SK-N-SH (cell line): Measurements from ENCODE around the gene C17orf100. TPM values are rescaled to one million over a fixed set of nuclear protein-coding genes. Genes with fewer than 3 reads are reported as not detected.

Experiments used
- CTCF ChIA-PET: fragments of 300-600, 350-600 bp; formaldehyde crosslinking; extraction: SDS; loops from one replicate; lab custom pipeline; 2021; lab: Yijun Ruan, JAX
- POLR2A ChIA-PET: fragments of 350-600 bp; sonication (Branson Sonifier 250); formaldehyde crosslinking; extraction: SDS; loops from one replicate; lab custom pipeline; 2020; ENCODE audit warnings: antibody characterized with exemption, inconsistent platforms; lab: Yijun Ruan, JAX
- DNase-seq: peaks from one replicate; pipeline ENCODE4 v3.0.0; 2012
- H2AFZ ChIP-seq: fragments of 200-600 bp; sonication (generic); 2 replicates; pipeline ENCODE4 v1.8.1; 2016; ENCODE audit warnings: antibody characterized with exemption, mild to moderate bottlenecking, low read depth
- H3F3A ChIP-seq: fragments of 200-600 bp; sonication (generic); replicated peaks from 2 replicates; pipeline ENCODE3; 2016; ENCODE audit warnings: antibody characterized with exemption, mild to moderate bottlenecking; ENCODE audit not compliant: insufficient read depth
- H3K27ac ChIP-seq, 2 experiments: fragments of 200-500 bp in 1 of 2; fragments of 200-600 bp in 1 of 2; sonication (Bioruptor generic) in 1 of 2; sonication (generic), shearing (Covaris generic) in 1 of 2; 2 replicates each; pipeline versions ENCODE4 v1.5.1 to v1.6.1; 2014 to 2016; ENCODE audit warnings: low read depth in 2 of 2, inconsistent platforms in 1 of 2, low read length in 1 of 2, mild to moderate bottlenecking in 1 of 2, mixed read lengths in 1 of 2
- H3K27me3 ChIP-seq: fragments of 200-600 bp; sonication (generic), shearing (Covaris generic); 2 replicates; pipeline ENCODE4 v1.6.1; 2016; ENCODE audit warnings: mixed run types; ENCODE audit not compliant: insufficient read depth
- H3K36me3 ChIP-seq, 2 experiments: fragments of 200-500 bp in 1 of 2; fragments of 200-600 bp in 1 of 2; sonication (Bioruptor generic) in 1 of 2; sonication (generic) in 1 of 2; replicated peaks in 1 of 2; 2 replicates each; pipeline versions ENCODE3 to v1.5.1; 2014 to 2016; ENCODE audit warnings: low read length in 1 of 2, mild to moderate bottlenecking in 1 of 2; ENCODE audit not compliant: insufficient read depth in 2 of 2, control insufficient read depth in 1 of 2
- H3K4me1 ChIP-seq, 2 experiments: fragments of 200-500 bp in 1 of 2; fragments of 200-600 bp in 1 of 2; sonication (Bioruptor generic) in 1 of 2; sonication (generic), shearing (Covaris generic) in 1 of 2; 2 replicates each; pipeline versions ENCODE4 v1.5.1 to v1.6.1; 2014 to 2016; ENCODE audit warnings: low read depth in 1 of 2, low read length in 1 of 2, mixed run types in 1 of 2; ENCODE audit not compliant: insufficient read depth in 2 of 2, control insufficient read depth in 1 of 2
- H3K4me2 ChIP-seq: fragments of 200-600 bp; sonication (generic), shearing (Covaris generic); 2 replicates; pipeline ENCODE4 v1.6.1; 2017; ENCODE audit warnings: mixed run types
- H3K4me3 ChIP-seq, 2 experiments: fragments of 200-500 bp in 1 of 2; fragments of 200-600 bp in 1 of 2; sonication (Bioruptor generic) in 1 of 2; sonication (generic), shearing (Covaris generic) in 1 of 2; 2 replicates each; pipeline versions ENCODE4 v1.5.1 to v1.8.1; 2014 to 2016; ENCODE audit warnings: low read depth in 2 of 2, inconsistent platforms in 1 of 2, low read length in 1 of 2, mild to moderate bottlenecking in 1 of 2, mixed read lengths in 1 of 2, moderate library complexity in 1 of 2
- H3K79me2 ChIP-seq: fragments of 200-600 bp; sonication (generic); 2 replicates; pipeline ENCODE4 v1.8.1; 2017; ENCODE audit warnings: mild to moderate bottlenecking; ENCODE audit not compliant: insufficient read depth
- H3K9ac ChIP-seq: fragments of 200-600 bp; sonication (generic); 2 replicates; pipeline ENCODE4 v1.6.1; 2017; ENCODE audit warnings: mixed run types
- H3K9me2 ChIP-seq: fragments of 200-600 bp; sonication (generic); 2 replicates; pipeline ENCODE4 v1.6.1; 2017; ENCODE audit warnings: mixed run types
- H3K9me3 ChIP-seq: fragments of 200-600 bp; sonication (generic); 2 replicates; pipeline ENCODE4 v1.6.1; 2017; ENCODE audit warnings: mixed run types, mild to moderate bottlenecking, moderate library complexity
- H4K20me1 ChIP-seq: fragments of 200-600 bp; sonication (generic); 2 replicates; pipeline ENCODE4 v1.6.1; 2017; ENCODE audit warnings: mild to moderate bottlenecking, mixed run types; ENCODE audit not compliant: insufficient read depth
- CHD2 ChIP-seq: fragments of 150-350 bp; IDR thresholded peaks from 2 replicates; pipeline ENCODE4 v1.6.1; 2018; ENCODE audit warnings: low read length; ENCODE audit not compliant: partially characterized antibody
- CTCF ChIP-seq: fragments of 200-600 bp; sonication (generic); IDR thresholded peaks from 2 replicates; pipeline ENCODE4 v1.6.1; 2017; ENCODE audit warnings: antibody characterized with exemption, mild to moderate bottlenecking, moderate library complexity
- FOXJ3 ChIP-seq: sonication (generic); formaldehyde crosslinking; IDR thresholded peaks from 2 replicates; pipeline ENCODE4 v1.5.1; 2020; ENCODE audit warnings: mild to moderate bottlenecking, missing genetic modification reagents
- FOXM1 ChIP-seq: IDR thresholded peaks from 2 replicates; pipeline ENCODE4 v1.4.0; 2012; ENCODE audit warnings: low read depth, mild to moderate bottlenecking
- GATA2 ChIP-seq: sonication (generic); formaldehyde crosslinking; IDR thresholded peaks from 2 replicates; pipeline ENCODE4 v1.5.0; 2020; ENCODE audit warnings: mild to moderate bottlenecking, missing genetic modification reagents
- IRF3 ChIP-seq: fragments of 150-350 bp; IDR thresholded peaks from 2 replicates; pipeline ENCODE4 v1.6.1; 2016; ENCODE audit warnings: mild to moderate bottlenecking, low read depth, low read length
- MAX ChIP-seq: IDR thresholded peaks from 2 replicates; pipeline ENCODE4 v1.4.0; 2012; ENCODE audit warnings: low read depth
- MEF2A ChIP-seq: IDR thresholded peaks from 2 replicates; pipeline ENCODE4 v1.4.0; 2012; ENCODE audit warnings: low read depth, borderline replicate concordance
- MXI1 ChIP-seq: IDR thresholded peaks from 2 replicates; pipeline ENCODE4 v1.6.1; 2012; ENCODE audit warnings: mild to moderate bottlenecking, low read depth, low read length, improper control_type of control experiment
- NRF1 ChIP-seq: IDR thresholded peaks from 2 replicates; pipeline ENCODE4 v1.6.1; 2012; ENCODE audit warnings: low read depth, mild to moderate bottlenecking, low read length
- PBX3 ChIP-seq: IDR thresholded peaks from 2 replicates; pipeline ENCODE4; 2012
- RCOR1 ChIP-seq: fragments of 150-350 bp; IDR thresholded peaks from 2 replicates; pipeline ENCODE4 v1.6.1; 2017; ENCODE audit warnings: antibody characterized with exemption, low read length
- RXRA ChIP-seq: IDR thresholded peaks from 2 replicates; pipeline ENCODE4 v1.4.0; 2012; ENCODE audit warnings: low read depth, mild to moderate bottlenecking, borderline replicate concordance
- TAF1 ChIP-seq: IDR thresholded peaks from 2 replicates; pipeline ENCODE4 v1.6.1; 2012; ENCODE audit warnings: low read depth, mild to moderate bottlenecking, low read length, moderate library complexity, borderline replicate concordance
- USF1 ChIP-seq: IDR thresholded peaks from 2 replicates; pipeline ENCODE4 v1.4.0; 2012; ENCODE audit warnings: low read depth, borderline replicate concordance
- YY1 ChIP-seq: IDR thresholded peaks from 2 replicates; pipeline ENCODE4 v1.4.0; 2012; ENCODE audit warnings: low read depth, mild to moderate bottlenecking
- WGBS: methylation state at CpG from one replicate; pipeline ENCODE4 v1.1.6; 2017; ENCODE audit warnings: low lambda C conversion rate; 5-methylcytosine and 5-hydroxymethylcytosine counted together
- polyA plus RNA-seq, 3 experiments: library from polyadenylated mRNA; depleted of rRNA; stranded (reverse); fragments of >200 nt; gene quantifications; 2 replicates each; pipeline ENCODE4 v1.2.3, GENCODE V29; 2012

The C17orf100 gene
- polyA plus RNA-seq, 1 of the 3 experiments (the other 2 are of a cell fraction) = 2.6 TPM

GRCh38 chr17:6638046-6638908 is 13.3 kb upstream of the C17orf100 start:
- CTCF ChIA-PET = no interaction called here
- H3K9me2 ChIP-seq = no peaks in the 10 kb centered on the region
- H3K4me2 ChIP-seq = peak overlapping the region; percentile 87
- H3K27me3 ChIP-seq = no peaks in the 10 kb centered on the region
- H2AFZ ChIP-seq = no peak overlapping the region
- H3K9ac ChIP-seq = peak overlapping the region; percentile 87; the same call in 1 of the 2 replicates
- peak overlapping the region; percentile 89 to 93; a peak in 1 of 4 replicates for H3K4me3 ChIP-seq
- no peaks in the 10 kb centered on the region for H3K9me3 ChIP-seq
- no peak for DNase-seq
- H3F3A ChIP-seq = peaks cover 6% of the 10 kb centered on the region
- TF ChIP-seq CTCF (no peak), GATA2 (no peak)
- peaks cover 48% of the 10 kb centered on the region for H3K79me2 ChIP-seq
- no peaks in the 10 kb centered on the region for H4K20me1 ChIP-seq
- H3K4me1 ChIP-seq = peaks cover 9 to 14% of the 10 kb centered on the region in 2 experiments; a peak in 2 of 4 replicates
- POLR2A ChIA-PET = no interaction called here
- WGBS = 91% methylated on average over 20 of the region's 24 CpGs
- no peak overlapping the region for H3K27ac ChIP-seq
- peaks cover 31% of the 10 kb centered on the region in 2 experiments for H3K36me3 ChIP-seq

GRCh38 chr17:6639014-6639585 is 12.5 kb upstream of the C17orf100 start:
- WGBS = 36% methylated on average over 8 of the region's 15 CpGs
- Histone ChIP-seq H3K79me2 (peaks cover 48% of the 10 kb centered on the region), H3K4me2 (peak overlapping the region; percentile 87), H3K36me3 (peaks cover 29 to 34% of the 10 kb centered on the region in 2 experiments), H3K4me3 (peak overlapping the region; percentile 89 to 93), H4K20me1 (no peaks in the 10 kb centered on the region; the same call in 1 of the 2 replicates), H3K9ac (peak overlapping the region; percentile 87), H3K27me3 (no peaks in the 10 kb centered on the region), H3K9me3 (no peaks in the 10 kb centered on the region), H3F3A (peaks cover 13% of the 10 kb centered on the region), H2AFZ (no peak overlapping the region), H3K9me2 (no peaks in the 10 kb centered on the region), H3K27ac (peak overlapping the region in 1 of 2 experiments; percentile 90; a peak in 2 of 4 replicates), H3K4me1 (peaks cover 9 to 14% of the 10 kb centered on the region in 2 experiments; a peak in 2 of 4 replicates)
- DNase-seq = no peak
- ChIA-PET CTCF (interaction anchor here (1.0 kb wide), 1 partner anchor 167 kb away, joined by 4 read pairs; no protein-coding TSS in a partner anchor), POLR2A (interaction anchor here (0.8 kb wide), 1 partner anchor 12 kb away, joined by 3 read pairs; the partner anchor contains the start of genes C17orf100 and MED31)
- TF ChIP-seq RCOR1 (no peak), MEF2A (no peak), MXI1 (no peak), CHD2 (no peak), PBX3 (no peak), FOXM1 (no peak), RXRA (no peak), TAF1 (no peak), IRF3 (no peak), USF1 (no peak), FOXJ3 (CRISPR knock-in tag) (no peak), MAX (no peak), YY1 (no peak), GATA2 (no peak), CTCF (no peak), NRF1 (no peak)
